GM21786 (cell line): ENCODE measurements around the gene HELQ.
A peak's percentile ranks its signal among the peaks of the same experiment; 100 is the strongest.
"Not testable (repeated sequence)": the region's sequence is repeated elsewhere in the genome, so short reads cannot be mapped to it uniquely, and the experiment has no call there.

Source experiments
- ATAC-seq: cut with Tn5 transposase; IDR thresholded peaks from one replicate; pipeline ENCODE4 v1.9.1; 2021; ENCODE audit not compliant: unreplicated experiment

HELQ gene

GRCh38 chr4:83455281-83456183 is at the start of gene HELQ, which contains the start of gene MRPS18C:
Gene HELQ (minus strand): TSS chr4:83455823. CDS start chr4:83455693, 130 bp downstream.
Gene MRPS18C (plus strand): TSS chr4:83456058. CDS start chr4:83456078, 20 bp downstream.
- peak; percentile 92 for ATAC-seq

- no peak for ATAC-seq
Observed at GRCh38 chr4:83504996-83505395, 49.4 kb upstream of the HELQ start.

- no peak for ATAC-seq
Observed at GRCh38 chr4:83504503-83504902, 48.9 kb upstream of the HELQ start.

GRCh38 chr4:83503974-83504373 is 48.4 kb upstream of the HELQ start:
- no peak for ATAC-seq

GRCh38 chr4:83501671-83502070 is 46.0 kb upstream of the HELQ start:
- ATAC-seq: not testable (repeated sequence)

- no peak for ATAC-seq
Observed at GRCh38 chr4:83498187-83498586, 42.6 kb upstream of the HELQ start.

- not testable (repeated sequence) for ATAC-seq
Observed at GRCh38 chr4:83496085-83496917, 40.7 kb upstream of the HELQ start.

GRCh38 chr4:83490876-83491450 is 35.3 kb upstream of the HELQ start:
- no peak for ATAC-seq

- ATAC-seq: no peak
Observed at GRCh38 chr4:83489711-83490326, 34.2 kb upstream of the HELQ start.

GRCh38 chr4:83486457-83487129 is 31.0 kb upstream of the HELQ start:
- no peak for ATAC-seq

- ATAC-seq: peak; percentile 97
Observed at GRCh38 chr4:83484500-83485461, 29.2 kb upstream of the HELQ start, which contains the start of gene ABRAXAS1. Gene ABRAXAS1 (minus strand): TSS chr4:83485100. CDS start chr4:83485072, 28 bp downstream.

GRCh38 chr4:83473966-83474365 is 18.3 kb upstream of the HELQ start:
- no peak for ATAC-seq

- ATAC-seq: no peak
Observed at GRCh38 chr4:83473423-83473822, 17.8 kb upstream of the HELQ start.

- ATAC-seq: no peak
Observed at GRCh38 chr4:83456184-83456501, 520 bp upstream of the HELQ start.

GRCh38 chr4:83454686-83455085 is 937 bp downstream of the HELQ start:
- ATAC-seq: no peak

GRCh38 chr4:83449009-83449408 is 6.6 kb downstream of the HELQ start:
- no peak for ATAC-seq

GRCh38 chr4:83440899-83441298 is 14.7 kb downstream of the HELQ start:
- ATAC-seq: peak; percentile 45

- ATAC-seq: no peak
Observed at GRCh38 chr4:83440148-83440814, 15.3 kb downstream of the HELQ start.

GRCh38 chr4:83438719-83439118 is 16.9 kb downstream of the HELQ start:
- no peak for ATAC-seq
